Measurements from ENCODE around the gene HOXB3.
A peak's percentile ranks its signal among the peaks of the same experiment; 100 is the strongest.
"Not testable (repeated sequence)": the region's sequence is repeated elsewhere in the genome, so short reads cannot be mapped to it uniquely, and the experiment has no call there.

HOXB3 gene

DNA sequence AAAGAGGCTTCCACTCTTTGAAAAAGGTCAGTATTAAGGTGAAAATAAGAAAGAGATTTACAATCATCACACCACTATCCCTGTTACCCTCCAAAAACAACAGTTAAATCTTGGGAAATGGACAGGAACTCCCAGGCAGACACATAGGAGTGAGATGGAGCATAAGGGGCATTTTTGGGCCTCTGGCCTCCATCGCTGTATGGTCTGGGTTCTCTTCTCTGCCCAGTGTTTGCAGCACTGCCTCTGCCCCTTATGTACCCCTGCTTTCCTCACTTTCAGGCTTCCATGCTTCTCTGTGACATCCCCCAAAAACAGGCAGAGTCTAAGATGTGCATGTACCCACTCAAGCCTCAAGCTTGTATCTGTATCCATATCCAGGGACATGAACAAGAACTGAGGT, 44.5 kb downstream of the HOXB3 start:
- DNase-seq (ENCODE audit: low spot score) = peak; percentile 7

DNA sequence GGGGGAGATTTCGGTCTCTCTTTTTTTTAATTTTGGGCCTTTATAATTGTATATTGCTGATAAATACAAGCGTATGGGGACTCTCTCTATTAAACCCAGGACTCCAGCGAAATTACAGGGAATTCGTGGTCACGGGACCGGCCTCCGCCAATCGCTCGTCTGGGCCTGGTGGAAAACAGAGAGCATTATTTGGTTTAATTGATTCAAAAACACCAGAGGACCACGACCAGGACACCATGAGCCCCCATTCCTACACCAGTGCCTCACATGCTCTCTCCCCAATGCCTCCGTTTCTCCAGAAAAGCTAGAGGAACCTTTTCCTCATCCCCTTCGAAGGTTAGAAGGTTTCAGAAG, 45.0 kb downstream of the HOXB3 start, which contains the start of gene HOXB2:
Gene HOXB2, minus strand, starts transcription at position 88 of the 354 bp plus-strand sequence. CDS start 198 bp downstream, outside the sequence.
- peak; percentile 38 for DNase-seq (ENCODE audit: low spot score)

DNA sequence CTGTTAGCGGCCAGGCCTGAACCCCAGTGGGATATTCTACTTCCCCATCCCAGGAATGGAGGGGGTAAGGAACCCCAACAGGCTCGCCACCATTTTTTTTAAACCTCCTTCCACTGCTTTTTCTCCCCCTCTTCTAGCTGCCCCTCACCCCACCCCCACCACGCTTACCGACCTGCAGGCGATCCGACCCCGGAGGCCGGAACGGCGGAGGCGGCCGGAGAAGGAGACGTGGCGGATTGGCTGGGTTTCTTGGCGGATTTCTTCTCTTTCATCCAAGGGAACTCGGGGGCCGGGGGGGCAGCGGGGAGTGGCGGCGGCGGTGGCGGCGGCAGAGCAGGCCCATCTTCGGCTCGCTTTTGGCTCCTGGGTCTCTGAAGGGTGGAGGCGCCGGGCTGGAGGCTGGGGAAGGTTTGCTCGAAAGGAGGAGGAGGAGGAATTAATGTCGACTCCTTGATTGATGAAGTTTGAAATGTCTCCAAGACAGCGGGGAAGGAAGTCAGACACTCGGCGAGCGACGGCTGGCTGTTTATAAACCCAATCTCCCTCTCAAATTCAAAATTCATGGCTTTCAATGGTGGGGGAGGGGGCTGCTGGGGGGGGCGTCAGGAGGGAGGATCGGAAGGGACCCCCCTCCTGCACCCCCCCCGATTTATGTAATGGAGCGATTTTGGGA, 45.6 kb downstream of the HOXB3 start:
- peak; percentile 35 for DNase-seq (ENCODE audit: low spot score)

DNA sequence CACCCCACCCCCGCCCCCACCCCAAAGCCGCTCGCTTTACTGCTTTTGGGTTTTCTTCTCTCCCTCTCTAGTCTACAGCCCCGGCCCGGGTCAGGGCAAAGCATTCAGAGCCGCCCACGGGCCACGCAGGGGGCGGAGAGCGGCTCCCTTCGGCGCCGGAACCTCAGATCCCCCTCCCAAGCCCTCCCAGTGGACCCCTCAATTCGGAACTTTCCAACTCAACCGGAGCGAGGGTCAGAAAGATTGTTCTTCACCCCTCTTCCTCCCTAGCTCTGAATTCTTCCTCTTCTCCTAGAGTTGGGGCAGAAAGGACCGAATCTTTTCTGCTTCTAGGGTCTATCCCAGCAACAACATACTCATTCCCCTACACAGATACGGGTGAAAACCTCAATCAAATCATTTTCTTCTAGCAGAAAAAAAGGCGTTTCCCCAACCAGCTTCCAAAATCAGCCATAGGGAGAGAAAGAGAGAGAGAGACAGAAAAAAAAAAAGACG, 46.1 kb downstream of the HOXB3 start:
- peak; percentile 21 for DNase-seq (ENCODE audit: low spot score)

DNA sequence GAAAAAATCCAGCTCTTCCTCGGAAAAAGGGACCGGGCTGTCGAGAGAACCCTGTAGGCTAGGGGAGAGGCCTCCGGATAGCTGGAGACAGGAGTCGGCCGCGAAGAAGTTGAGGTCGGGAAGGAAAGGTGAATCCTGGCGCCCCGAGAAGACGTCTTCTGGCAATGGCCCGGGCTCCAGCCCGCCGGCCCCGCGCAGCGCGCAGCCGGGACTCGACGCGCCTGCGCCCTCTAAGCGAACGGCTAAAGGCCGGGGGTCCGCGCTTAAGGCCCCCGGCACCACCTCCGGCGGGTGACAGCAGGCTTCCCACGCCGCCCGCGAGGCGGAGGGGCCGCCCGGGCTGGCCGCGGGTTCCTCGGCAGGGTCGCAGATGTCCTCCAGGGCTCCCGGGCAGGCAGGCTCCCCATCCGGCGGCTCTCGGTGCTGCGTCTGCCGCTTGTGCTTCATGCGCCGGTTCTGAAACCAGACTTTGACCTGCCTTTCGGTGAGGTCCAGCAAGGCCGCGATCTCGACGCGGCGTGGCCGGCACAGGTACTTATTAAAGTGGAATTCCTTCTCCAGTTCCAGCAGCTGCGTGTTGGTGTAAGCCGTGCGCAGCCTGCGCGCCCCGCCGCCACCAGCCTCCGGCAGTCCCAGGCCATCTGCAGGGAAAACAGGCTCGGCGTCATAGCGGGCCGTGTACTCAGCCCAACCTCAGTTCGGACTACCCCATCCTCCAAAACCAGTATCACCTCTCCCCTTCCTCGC, 46.8 kb downstream of the HOXB3 start:
- DNase-seq (ENCODE audit: low spot score) = peak; percentile 68

DNA sequence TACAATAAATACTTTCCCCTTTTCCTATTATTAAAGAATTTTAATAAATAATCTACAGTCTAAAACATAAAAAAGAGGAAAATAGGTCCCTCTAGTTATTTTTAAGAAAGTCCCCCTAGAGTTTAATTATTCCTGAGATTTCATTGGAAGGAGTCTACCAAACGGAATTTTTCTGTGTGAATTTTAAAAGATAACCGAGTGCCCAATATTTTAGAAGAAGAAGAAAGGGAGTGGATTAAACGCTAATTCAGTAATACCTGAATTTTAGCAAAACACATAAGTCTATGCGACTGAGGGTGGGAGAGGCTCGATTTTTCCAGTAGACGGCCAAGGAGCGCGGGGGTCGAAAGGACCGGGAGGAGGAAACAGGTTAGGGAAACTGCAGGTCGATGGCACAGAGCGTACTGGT, 47.3 kb downstream of the HOXB3 start:
- no peak for DNase-seq (ENCODE audit: low spot score)

DNA sequence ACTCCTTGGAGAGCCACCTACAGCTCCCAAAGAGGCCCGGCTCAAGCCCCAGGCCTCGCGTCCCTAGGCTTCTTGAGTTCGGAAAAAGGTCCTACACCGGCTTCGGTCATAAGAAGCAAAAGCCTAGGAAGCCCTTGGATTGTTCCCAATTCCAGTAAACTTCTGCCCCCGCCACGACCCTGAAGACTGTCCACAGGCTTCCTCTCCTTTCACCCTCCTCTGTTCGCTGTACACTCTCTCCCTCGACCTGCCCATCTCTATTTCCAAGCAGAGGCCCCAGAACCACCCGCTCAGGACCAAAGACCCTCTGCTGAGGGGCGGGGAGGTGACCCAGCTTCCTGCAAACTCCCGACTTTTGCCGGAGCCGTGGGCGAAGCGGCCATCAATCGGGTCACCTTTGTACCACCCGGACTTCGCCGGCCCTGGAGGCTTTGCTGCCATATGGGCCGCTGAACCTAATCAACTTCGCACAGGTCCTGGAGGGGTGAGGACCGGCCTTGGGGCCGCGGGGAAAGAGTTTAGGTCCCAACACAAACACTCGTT, 47.9 kb downstream of the HOXB3 start:
- peak; percentile 62 for DNase-seq (ENCODE audit: low spot score)

DNA sequence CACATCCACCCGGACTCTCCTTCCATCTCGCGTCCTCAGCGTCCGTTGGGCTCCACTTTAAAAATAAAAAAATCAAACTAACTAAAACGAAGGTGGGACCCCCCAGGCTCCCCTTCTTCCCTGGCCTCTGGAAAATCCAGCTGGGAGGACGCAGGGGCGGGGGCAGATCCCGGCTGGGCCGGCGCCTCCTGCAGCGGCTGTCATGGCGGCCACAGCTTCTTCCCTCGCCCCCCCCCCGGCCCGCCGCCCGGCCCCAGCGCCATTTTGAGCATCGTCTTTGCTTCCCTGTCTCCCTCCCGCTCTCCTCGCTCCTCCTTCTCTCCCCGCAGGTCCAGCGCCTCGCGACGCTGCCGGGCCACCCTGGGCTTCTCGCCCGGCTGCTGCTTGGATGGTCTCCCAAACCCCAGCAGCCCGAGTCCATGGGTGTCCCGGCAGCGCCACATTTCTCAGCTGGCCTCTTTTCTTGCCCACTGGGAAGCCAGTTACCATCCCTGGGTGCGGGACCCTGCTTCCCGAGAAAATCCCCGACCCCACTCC, 48.4 kb downstream of the HOXB3 start:
- peak; percentile 53 for DNase-seq (ENCODE audit: low spot score)

DNA sequence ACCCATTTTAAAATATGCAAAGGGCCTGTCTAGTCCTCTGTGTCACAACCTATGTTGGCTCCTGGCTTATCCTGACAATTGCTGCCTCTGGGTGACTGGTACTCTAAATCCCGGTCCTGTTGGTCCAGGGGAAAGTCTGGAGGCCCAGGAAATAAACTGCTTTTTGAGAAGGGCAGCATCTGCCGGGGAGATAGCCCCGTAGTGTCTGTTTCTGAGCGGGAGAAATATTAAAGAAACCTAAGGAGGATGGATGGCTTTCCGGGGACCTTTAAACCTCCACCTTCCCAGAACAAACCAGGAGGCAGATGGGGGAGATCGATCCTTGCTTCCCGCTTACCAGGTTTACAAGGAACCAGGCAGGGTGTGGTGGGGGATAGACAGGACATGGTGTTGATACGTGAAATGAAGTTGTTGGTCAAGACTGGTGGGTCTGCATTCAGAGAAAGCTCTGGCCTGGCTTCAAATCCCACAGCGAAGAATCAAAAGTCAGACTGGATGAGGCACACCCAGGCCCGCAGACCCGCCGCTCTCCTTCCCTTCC, 48.9 kb downstream of the HOXB3 start:
- DNase-seq (ENCODE audit: low spot score) = peak; percentile 7

DNA sequence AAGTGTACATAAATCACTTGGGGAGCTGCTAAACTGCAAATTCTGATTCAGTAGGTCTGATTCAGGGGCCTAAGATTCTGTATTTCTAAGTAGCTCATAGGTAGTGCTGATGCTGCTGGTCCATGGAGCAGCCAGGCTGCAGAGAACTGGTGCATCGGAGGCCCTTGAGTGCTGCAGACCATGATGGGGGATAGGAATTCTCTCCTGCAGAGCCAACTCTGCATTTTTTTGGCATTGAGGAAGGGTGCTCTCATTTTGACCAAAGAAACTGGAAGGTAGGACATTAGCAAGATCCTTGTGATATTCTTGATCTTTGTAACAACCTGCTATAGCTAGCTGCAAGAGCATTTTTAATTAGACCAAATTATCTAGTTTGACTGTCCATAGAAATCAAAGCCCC, 49.8 kb downstream of the HOXB3 start:
- DNase-seq (ENCODE audit: low spot score) = no peak

DNA sequence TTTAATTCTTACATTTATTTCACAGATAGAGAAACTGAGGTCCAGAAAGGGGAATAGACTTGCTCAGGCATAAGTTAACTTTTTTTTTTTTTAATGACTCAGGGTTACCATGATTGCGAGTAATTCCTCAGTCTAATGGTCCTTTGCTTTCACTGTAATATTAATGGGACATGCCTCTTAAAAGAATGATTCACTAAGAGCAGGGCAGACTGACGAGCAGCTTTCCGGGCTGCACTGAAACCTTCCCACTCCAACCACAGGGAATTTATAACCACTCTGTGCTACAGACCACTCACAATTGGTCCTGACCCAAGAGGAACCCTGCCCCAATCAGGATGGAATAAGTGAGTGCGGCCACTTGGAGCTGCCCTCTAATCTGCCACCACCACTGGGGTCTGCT, 50.9 kb downstream of the HOXB3 start:
- DNase-seq (ENCODE audit: low spot score) = no peak

DNA sequence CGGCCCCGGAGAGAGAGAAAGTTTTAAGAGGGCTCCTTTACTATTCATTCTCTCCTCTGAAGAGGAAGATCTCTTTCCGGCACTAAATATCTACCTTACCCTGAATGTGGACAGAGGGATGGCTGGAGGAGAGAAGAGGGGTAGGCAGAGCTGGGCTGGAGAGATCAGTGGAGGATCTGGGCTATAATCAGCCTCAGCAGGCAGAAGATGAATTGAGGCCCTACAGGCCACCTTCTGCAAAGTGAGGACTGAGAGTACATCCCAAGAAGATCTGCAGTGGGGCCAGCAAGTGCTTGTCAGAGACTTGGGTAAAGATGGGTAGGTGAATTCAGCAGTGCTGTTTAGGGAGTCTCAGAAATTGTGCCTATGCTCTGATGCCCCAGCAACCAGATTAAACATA, 52.7 kb downstream of the HOXB3 start:
- DNase-seq (ENCODE audit: low spot score) = no peak

DNA sequence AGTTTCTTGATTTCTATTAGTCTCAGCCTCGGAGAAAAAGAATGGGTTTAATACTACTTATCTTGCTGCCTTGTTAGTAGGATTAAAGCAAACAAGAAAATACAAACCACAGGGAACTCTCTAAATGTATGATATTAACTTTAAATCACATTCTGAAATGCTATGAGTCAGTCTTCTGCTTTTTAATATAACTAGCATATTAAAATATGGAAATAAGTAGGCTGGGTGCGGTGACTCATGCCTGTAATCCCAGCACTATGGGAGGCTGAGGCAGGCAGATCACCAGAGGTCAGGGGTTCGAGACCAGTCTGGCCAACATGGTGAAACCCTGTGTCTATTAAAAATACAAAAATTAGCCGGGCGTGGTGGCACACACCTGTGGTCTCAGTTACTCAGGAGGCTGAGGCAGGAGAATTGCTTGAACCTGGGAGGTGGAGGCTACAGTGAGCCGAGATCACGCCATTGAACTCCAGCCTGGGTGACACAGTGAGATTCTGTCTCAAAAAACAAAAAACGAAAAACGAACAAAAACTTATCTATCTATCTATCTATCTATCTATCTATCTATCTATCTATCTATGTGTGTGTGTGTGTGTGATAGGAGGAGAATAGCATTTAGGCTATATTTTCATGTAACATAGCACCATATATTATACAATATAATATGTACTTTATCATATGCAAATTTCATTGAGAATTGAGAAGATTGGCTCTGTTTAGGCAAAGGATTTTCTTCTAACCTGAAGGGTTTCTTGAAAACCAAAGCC, 54.1 kb downstream of the HOXB3 start:
- DNase-seq (ENCODE audit: low spot score) = not testable (repeated sequence)

DNA sequence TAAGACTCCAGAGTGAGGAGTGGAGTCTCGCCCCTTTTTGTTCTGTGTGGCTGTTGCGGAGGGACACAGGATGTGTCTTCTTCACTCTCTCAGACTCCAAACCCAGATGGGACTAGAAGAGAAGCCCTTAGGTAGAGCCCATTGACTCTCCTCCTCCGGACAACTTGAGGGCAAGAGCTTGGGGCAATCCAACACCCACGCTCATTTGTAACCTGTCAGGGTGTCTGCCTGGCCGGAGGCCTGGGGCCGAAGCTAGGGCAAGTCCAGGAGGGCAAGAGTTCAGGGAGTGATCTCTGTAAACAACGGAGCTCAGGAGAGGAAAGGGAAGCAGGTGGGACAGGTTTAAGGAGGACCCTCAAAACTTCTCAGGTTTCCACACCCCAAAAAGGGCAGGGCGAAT, 57.8 kb downstream of the HOXB3 start:
- no peak for DNase-seq (ENCODE audit: low spot score)

DNA sequence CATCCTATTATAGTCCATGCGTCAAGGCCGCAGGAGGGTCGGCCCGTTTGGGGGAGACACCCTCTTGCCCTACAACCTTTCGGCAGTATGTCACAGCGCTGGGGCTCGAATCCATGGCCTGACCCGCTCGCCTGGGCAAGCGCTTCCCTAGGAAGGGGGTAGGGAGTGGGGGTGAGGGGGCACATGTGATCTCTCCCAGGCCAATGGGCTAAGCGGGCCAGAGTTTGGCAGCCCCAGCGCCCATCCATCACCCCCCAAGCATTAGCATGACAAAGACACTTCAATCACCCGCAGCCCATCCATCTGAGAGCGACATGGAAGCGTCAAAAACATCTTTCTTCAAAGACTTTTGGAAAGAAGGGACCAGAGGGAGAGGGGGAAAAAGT, 59.2 kb downstream of the HOXB3 start, which contains the start of gene HOXB1:
Gene HOXB1, minus strand, starts transcription at position 125 of the 386 bp plus-strand sequence. Its CDS starts 107 bp downstream, at position 18.
- no peak for DNase-seq (ENCODE audit: low spot score)

DNA sequence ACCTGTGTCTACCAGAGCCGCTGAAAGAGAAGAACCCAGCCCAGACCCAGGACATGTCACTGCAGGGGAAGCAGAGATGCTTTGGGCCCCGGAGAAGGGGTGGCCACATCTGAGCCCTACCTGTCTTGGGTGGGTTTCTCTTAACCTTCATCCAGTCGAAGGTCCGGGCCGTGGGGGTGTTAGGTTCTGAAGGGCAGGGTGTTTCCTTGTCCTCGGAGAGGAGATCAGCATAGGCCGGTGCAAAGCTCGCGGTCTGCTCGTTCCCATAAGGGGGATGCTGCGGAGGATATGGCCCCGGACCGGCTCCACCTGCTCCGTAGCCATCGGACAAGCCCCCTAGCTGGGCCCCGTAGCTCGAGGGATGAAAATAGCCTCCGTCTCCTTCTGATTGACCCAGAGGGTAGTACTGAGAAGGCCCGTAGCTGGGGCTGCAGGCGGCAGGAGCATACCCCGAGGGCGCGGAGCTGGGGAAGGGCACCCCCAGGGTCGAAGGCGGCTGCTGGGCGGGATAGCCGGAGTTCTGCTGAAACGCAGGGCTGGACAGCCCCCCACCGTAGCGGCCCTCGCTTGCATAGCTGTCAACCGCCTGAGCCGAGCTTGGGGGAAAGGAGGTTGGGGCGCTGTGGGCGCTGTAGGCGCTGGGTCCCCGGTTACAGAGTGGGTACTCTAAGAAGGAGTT, 59.7 kb downstream of the HOXB3 start:
- DNase-seq (ENCODE audit: low spot score) = no peak

DNA sequence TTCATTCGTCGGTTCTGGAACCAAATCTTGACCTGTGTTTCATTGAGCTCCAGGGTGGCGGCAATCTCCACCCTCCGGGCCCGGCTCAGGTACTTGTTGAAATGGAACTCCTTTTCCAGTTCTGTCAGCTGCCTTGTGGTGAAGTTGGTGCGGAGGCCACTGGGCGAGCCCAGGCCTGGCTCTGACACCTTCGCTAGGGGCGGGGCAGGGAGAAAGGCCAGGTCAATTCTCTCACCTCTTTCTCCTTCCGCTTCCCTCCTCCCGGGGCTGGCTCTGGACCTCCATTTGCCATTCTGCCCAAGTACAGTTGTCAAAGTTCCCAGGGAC, 60.4 kb downstream of the HOXB3 start:
- DNase-seq (ENCODE audit: low spot score) = no peak

DNA sequence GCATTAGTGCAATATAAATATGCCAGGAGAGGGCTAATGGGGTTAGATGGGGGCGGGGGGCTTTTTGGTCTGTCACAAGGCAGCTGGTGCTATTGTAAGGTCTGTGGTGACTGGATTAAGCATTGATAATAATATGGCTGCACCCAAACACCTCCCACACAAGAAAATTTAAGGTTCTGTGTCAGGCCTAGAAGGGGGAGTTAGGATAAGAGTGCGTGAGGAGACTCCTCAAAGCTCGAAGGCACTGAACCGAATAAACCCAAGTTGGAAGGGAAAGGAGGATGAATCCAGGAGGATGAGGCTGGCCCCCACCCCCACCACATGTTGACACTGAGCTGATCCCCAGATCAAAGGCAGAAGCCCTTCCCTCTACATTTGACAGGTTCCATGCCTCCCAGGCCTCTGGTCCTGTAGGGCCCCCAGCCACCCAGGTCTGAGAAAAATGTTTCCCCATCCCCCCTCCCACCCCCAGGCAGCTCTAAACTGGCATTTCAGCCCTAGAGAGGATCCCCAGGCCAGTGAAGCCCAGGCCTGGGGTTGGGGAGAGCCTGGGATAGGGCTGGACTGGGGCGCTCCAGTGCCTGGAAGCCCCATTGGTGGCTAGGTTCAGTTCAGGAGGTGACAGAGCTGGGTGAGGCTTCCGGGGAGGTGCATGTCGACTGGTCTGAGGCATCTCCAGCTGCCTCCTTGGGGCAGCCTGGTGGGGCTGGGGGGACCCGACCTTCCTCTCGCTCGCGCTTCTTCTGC, 60.9 kb downstream of the HOXB3 start:
- DNase-seq (ENCODE audit: low spot score) = no peak

DNA sequence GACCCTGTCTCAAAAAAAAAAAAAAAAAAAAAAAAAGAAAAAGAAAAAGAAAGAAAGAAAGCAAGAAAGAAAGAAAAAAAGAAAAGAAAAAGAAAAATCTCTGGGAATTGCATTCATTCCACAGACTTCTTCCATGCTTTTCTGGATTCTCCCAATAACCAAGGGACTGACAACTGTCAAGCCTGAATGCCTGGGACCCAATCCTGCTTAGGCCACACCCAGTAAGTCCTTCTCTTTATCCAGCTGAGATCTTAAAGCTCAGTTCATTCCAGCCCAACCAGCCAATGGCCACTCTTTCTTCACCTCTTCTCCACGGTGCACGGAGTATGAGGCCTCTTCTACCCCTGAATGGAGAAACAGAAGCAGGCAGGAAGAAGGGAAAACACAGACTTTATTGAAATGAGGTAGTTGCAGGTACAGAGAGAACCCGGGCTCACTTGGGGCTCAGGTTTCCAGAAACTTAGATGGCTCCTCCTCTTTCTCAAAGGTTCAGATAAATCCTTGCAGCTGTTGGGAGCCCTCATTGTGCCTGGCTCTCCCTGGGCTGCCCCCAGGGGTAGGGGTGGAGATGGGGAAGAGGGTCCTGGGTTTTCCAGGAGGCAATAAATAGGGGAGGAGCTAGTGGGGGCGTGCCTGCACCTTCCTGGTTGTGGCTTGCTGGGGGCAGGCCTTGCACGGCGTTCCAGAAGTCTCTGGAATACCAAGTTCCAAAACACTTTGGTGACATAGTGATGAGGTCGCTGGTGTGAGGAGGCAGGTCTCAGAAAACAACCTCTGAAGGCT, 61.7 kb downstream of the HOXB3 start:
- DNase-seq (ENCODE audit: low spot score) = no peak

DNA sequence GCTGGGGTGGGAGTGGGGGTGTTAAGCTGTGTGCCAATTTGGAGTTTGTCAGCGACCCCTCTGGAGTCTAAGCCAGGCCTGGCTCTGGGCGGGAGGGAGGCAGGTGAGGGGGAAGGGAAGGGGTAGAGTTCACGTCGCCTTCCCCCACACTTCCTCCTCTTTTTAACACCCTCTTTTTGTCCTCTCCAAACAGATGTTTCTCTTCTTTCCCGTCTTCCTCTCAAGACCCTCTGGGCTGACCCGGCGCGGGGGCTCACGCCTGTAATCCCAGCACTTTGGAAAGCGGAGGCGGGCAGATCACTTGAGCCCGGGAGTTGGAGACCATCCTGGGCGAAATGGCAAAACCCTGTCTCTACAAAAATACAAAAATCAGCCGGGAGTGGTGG, 62.5 kb downstream of the HOXB3 start:
- DNase-seq (ENCODE audit: low spot score) = no peak
